Mesendoderm (in vitro differentiated cells): ENCODE results near the gene RABGAP1L.

Experiments
- DNase-seq: peaks from one replicate; pipeline ENCODE4 v3.0.0; 2013
- H2AK5ac ChIP-seq: 2 replicates; pipeline ENCODE4 v1.6.1; 2013; ENCODE audit warnings: low read length, inconsistent platforms
- H2BK120ac ChIP-seq: 2 replicates; pipeline ENCODE4 v1.6.1; 2013; ENCODE audit warnings: low read depth, mild to moderate bottlenecking, low read length, moderate library complexity, mixed read lengths
- H2BK15ac ChIP-seq: replicated peaks from 2 replicates; pipeline ENCODE4 v1.6.1; 2013; ENCODE audit warnings: low read depth, mild to moderate bottlenecking, moderate library complexity
- H2BK5ac ChIP-seq: 2 replicates; pipeline ENCODE4 v1.6.1; 2013; ENCODE audit warnings: low read length, inconsistent platforms
- H3K18ac ChIP-seq: 2 replicates; pipeline ENCODE4 v1.6.1; 2013; ENCODE audit warnings: mild to moderate bottlenecking, low read length, mixed read lengths
- H3K23ac ChIP-seq: one replicate; pipeline ENCODE4 v1.6.1; 2013; ENCODE audit warnings: low read length
- H3K27ac ChIP-seq: 2 replicates; pipeline ENCODE4 v1.5.1; 2013; ENCODE audit warnings: low read depth, mild to moderate bottlenecking, inconsistent platforms, low read length, moderate library complexity
- H3K27me3 ChIP-seq: 2 replicates; pipeline ENCODE4 v1.6.1; 2013; ENCODE audit warnings: low read length, control low read depth, mild to moderate bottlenecking, inconsistent platforms; ENCODE audit not compliant: insufficient read depth, poor library complexity
- H3K36me3 ChIP-seq: 2 replicates; pipeline ENCODE4 v1.6.1; 2013; ENCODE audit warnings: low read length, inconsistent platforms; ENCODE audit not compliant: control insufficient read depth, insufficient read depth
- H3K4ac ChIP-seq: one replicate; pipeline ENCODE4 v1.6.1; 2013; ENCODE audit warnings: low read depth, mild to moderate bottlenecking, low read length, moderate library complexity
- H3K4me1 ChIP-seq: 2 replicates; pipeline ENCODE4 v1.6.1; 2013; ENCODE audit warnings: low read depth, low read length, inconsistent platforms; ENCODE audit not compliant: control insufficient read depth
- H3K4me2 ChIP-seq: 2 replicates; pipeline ENCODE4 v1.6.1; 2013; ENCODE audit warnings: low read length
- H3K4me3 ChIP-seq: 2 replicates; pipeline ENCODE4 v1.5.1; 2013; ENCODE audit warnings: mild to moderate bottlenecking, low read length
- H3K56ac ChIP-seq: one replicate; pipeline ENCODE4 v1.6.1; 2013; ENCODE audit warnings: low read length
- H3K79me1 ChIP-seq: 2 replicates; pipeline ENCODE4 v1.6.1; 2013; ENCODE audit warnings: low read length, inconsistent platforms
- H3K79me2 ChIP-seq: 2 replicates; pipeline ENCODE4 v1.6.1; 2013; ENCODE audit warnings: mild to moderate bottlenecking, low read length; ENCODE audit not compliant: control insufficient read depth, insufficient read depth
- H3K9ac ChIP-seq: 2 replicates; pipeline ENCODE4 v1.6.1; 2013; ENCODE audit warnings: low read length, inconsistent platforms
- H4K5ac ChIP-seq: one replicate; pipeline ENCODE4 v1.6.1; 2013; ENCODE audit warnings: low read length
- H4K8ac ChIP-seq: one replicate; pipeline ENCODE4 v1.6.1; 2013; ENCODE audit warnings: low read depth, mild to moderate bottlenecking, control low read depth, low read length, moderate library complexity
- WGBS: extraction: QIAGEN DNeasy Blood & Tissue Kit; methylation state at CpG from one replicate; pipeline ENCODE4 v1.1.7; 2013; ENCODE audit warnings: low lambda C conversion rate, missing lambda C conversion rate; ENCODE audit not compliant: insufficient coverage; ENCODE audit errors: extremely low coverage; 5-methylcytosine and 5-hydroxymethylcytosine counted together

RABGAP1L gene

GRCh38 chr1:174276087-174276486 is 116.8 kb downstream of the RABGAP1L start:
- no peak overlapping the region for H3K4ac ChIP-seq
- H3K27me3 ChIP-seq: no peaks in the 10 kb centered on the region
- no peaks in the 10 kb centered on the region for H3K4me1 ChIP-seq
- no peak overlapping the region for H3K4me3 ChIP-seq
- H3K56ac ChIP-seq: no peak overlapping the region
- no peak overlapping the region for H2AK5ac ChIP-seq
- no peak overlapping the region for H2BK120ac ChIP-seq
- H3K36me3 ChIP-seq: no peaks in the 10 kb centered on the region
- H2BK15ac ChIP-seq: no peak overlapping the region
- H3K9ac ChIP-seq: no peak overlapping the region
- no peak overlapping the region for H4K8ac ChIP-seq
- DNase-seq: no peak
- no peak overlapping the region for H4K5ac ChIP-seq
- H2BK5ac ChIP-seq: no peak overlapping the region
- no peak overlapping the region for H3K18ac ChIP-seq
- H3K4me2 ChIP-seq: no peak overlapping the region
- no peaks in the 10 kb centered on the region for H3K79me1 ChIP-seq
- H3K79me2 ChIP-seq: no peaks in the 10 kb centered on the region
- no CpG with 5 or more reads among the region's 1 CpG for WGBS
- no peak overlapping the region for H3K27ac ChIP-seq
- H3K23ac ChIP-seq: no peak overlapping the region

GRCh38 chr1:174284052-174284451 is 124.7 kb downstream of the RABGAP1L start:
- Histone ChIP-seq H3K18ac (no peak overlapping the region), H3K4ac (no peak overlapping the region), H3K9ac (no peak overlapping the region), H3K36me3 (no peaks in the 10 kb centered on the region), H3K4me2 (no peak overlapping the region), H2BK120ac (no peak overlapping the region), H3K27me3 (no peaks in the 10 kb centered on the region), H3K79me1 (no peaks in the 10 kb centered on the region), H3K4me3 (no peak overlapping the region), H3K79me2 (no peaks in the 10 kb centered on the region), H4K5ac (no peak overlapping the region), H2BK15ac (no peak overlapping the region), H4K8ac (no peak overlapping the region), H2BK5ac (no peak overlapping the region), H3K4me1 (no peaks in the 10 kb centered on the region), H3K23ac (no peak overlapping the region), H3K56ac (no peak overlapping the region), H3K27ac (no peak overlapping the region), H2AK5ac (no peak overlapping the region)
- WGBS: no CpG with 5 or more reads among the region's 2 CpGs
- no peak for DNase-seq

- no CpG with 5 or more reads among the region's 1 CpG for WGBS
Observed at GRCh38 chr1:174286042-174286441, 126.7 kb downstream of the RABGAP1L start.

GRCh38 chr1:174289644-174290310 is 130.5 kb downstream of the RABGAP1L start:
- no peak overlapping the region for H2BK15ac ChIP-seq
- no CpG with 5 or more reads among the region's 2 CpGs for WGBS
- no peak overlapping the region for H3K4ac ChIP-seq
- no peaks in the 10 kb centered on the region for H3K36me3 ChIP-seq
- H3K56ac ChIP-seq: no peak overlapping the region
- H2AK5ac ChIP-seq: no peak overlapping the region
- no peak overlapping the region for H3K4me3 ChIP-seq
- H4K8ac ChIP-seq: no peak overlapping the region
- no peaks in the 10 kb centered on the region for H3K4me1 ChIP-seq
- no peak overlapping the region for H3K4me2 ChIP-seq
- H3K79me2 ChIP-seq: no peaks in the 10 kb centered on the region
- no peak overlapping the region for H2BK5ac ChIP-seq
- H3K79me1 ChIP-seq: no peaks in the 10 kb centered on the region
- H3K18ac ChIP-seq: no peak overlapping the region
- no peak overlapping the region for H3K27ac ChIP-seq
- H3K23ac ChIP-seq: no peak overlapping the region
- no peaks in the 10 kb centered on the region for H3K27me3 ChIP-seq
- no peak for DNase-seq
- H4K5ac ChIP-seq: no peak overlapping the region
- H3K9ac ChIP-seq: no peak overlapping the region
- H2BK120ac ChIP-seq: no peak overlapping the region

More at GRCh38 chr1:174286042-174286441, 126.7 kb downstream of the RABGAP1L start:
- no peak overlapping the region for H2AK5ac ChIP-seq
- no peak overlapping the region for H3K9ac ChIP-seq
- H2BK15ac ChIP-seq: no peak overlapping the region
- H3K4me3 ChIP-seq: no peak overlapping the region
- H3K4ac ChIP-seq: no peak overlapping the region
- H4K5ac ChIP-seq: no peak overlapping the region
- no peak overlapping the region for H3K23ac ChIP-seq
- no peaks in the 10 kb centered on the region for H3K27me3 ChIP-seq
- no peak overlapping the region for H3K18ac ChIP-seq
- no peaks in the 10 kb centered on the region for H3K79me1 ChIP-seq
- H3K27ac ChIP-seq: no peak overlapping the region
- no peaks in the 10 kb centered on the region for H3K4me1 ChIP-seq
- H3K4me2 ChIP-seq: no peak overlapping the region
- H3K79me2 ChIP-seq: no peaks in the 10 kb centered on the region
- H2BK5ac ChIP-seq: no peak overlapping the region
- no peak overlapping the region for H2BK120ac ChIP-seq
- H3K36me3 ChIP-seq: no peaks in the 10 kb centered on the region
- no peak for DNase-seq
- H4K8ac ChIP-seq: no peak overlapping the region
- H3K56ac ChIP-seq: no peak overlapping the region

GRCh38 chr1:174291059-174291458 is 131.7 kb downstream of the RABGAP1L start:
- no peak overlapping the region for H2BK15ac ChIP-seq
- H2AK5ac ChIP-seq: no peak overlapping the region
- no peak overlapping the region for H3K4me3 ChIP-seq
- no peak overlapping the region for H3K23ac ChIP-seq
- no peaks in the 10 kb centered on the region for H3K79me1 ChIP-seq
- no peak overlapping the region for H4K5ac ChIP-seq
- no peaks in the 10 kb centered on the region for H3K4me1 ChIP-seq
- no peak for DNase-seq
- no peak overlapping the region for H3K4ac ChIP-seq
- no peaks in the 10 kb centered on the region for H3K79me2 ChIP-seq
- no peaks in the 10 kb centered on the region for H3K27me3 ChIP-seq
- H3K9ac ChIP-seq: no peak overlapping the region
- no peak overlapping the region for H4K8ac ChIP-seq
- no peak overlapping the region for H3K56ac ChIP-seq
- no peak overlapping the region for H3K18ac ChIP-seq
- H2BK5ac ChIP-seq: no peak overlapping the region
- no peaks in the 10 kb centered on the region for H3K36me3 ChIP-seq
- H2BK120ac ChIP-seq: no peak overlapping the region
- no peak overlapping the region for H3K27ac ChIP-seq
- H3K4me2 ChIP-seq: no peak overlapping the region

- Histone ChIP-seq H3K4me1 (no peaks in the 10 kb centered on the region), H2BK15ac (no peak overlapping the region), H3K23ac (no peak overlapping the region), H3K36me3 (no peaks in the 10 kb centered on the region), H3K56ac (no peak overlapping the region), H3K4me3 (no peak overlapping the region), H3K27ac (no peak overlapping the region), H3K27me3 (no peaks in the 10 kb centered on the region), H2BK120ac (no peak overlapping the region), H2AK5ac (no peak overlapping the region), H4K8ac (no peak overlapping the region), H3K4me2 (no peak overlapping the region), H3K9ac (no peak overlapping the region), H4K5ac (no peak overlapping the region), H3K18ac (no peak overlapping the region), H3K79me2 (no peaks in the 10 kb centered on the region), H3K4ac (no peak overlapping the region), H2BK5ac (no peak overlapping the region), H3K79me1 (no peaks in the 10 kb centered on the region)
- WGBS: no CpG with 5 or more reads among the region's 4 CpGs
- no peak for DNase-seq
Observed at GRCh38 chr1:174296309-174296708, 137.0 kb downstream of the RABGAP1L start.
